Smooth muscle cell of the umbilical artery (primary cell): ENCODE results near the gene REV1. TPM values are rescaled to one million over a fixed set of nuclear protein-coding genes. Genes with fewer than 3 reads are reported as not detected.

ENCODE experiments used
- total RNA-seq: library from RNA; depleted of rRNA; stranded (reverse); fragments of >200 nt; gene quantifications from 2 replicates; pipeline ENCODE4 v1.2.3, GENCODE V29; 2014

Gene REV1
- 31.2 and 43.3 TPM in 2 replicates for total RNA-seq

GRCh38 chr2:99489761-99490622 lies at the start of gene REV1:
Gene REV1, minus strand, starts transcription at chr2:99490017. Its CDS starts 25,042 bp downstream, at chr2:99464975.

Other genes starting within 250 kb of the REV1 start
- not detected in 2 replicates for gene LYG2, start 234.4 kb downstream of the REV1 start, total RNA-seq
- gene LYG1, start 188.8 kb downstream of the REV1 start, total RNA-seq, result 0.14 TPM in 1 of 2 replicates, not detected in the other
- 81.1 and 88.9 TPM in 2 replicates for gene TXNDC9, start 153.7 kb downstream of the REV1 start, total RNA-seq
- 34.7 and 57.7 TPM in 2 replicates for gene EIF5B, start 152.6 kb downstream of the REV1 start, total RNA-seq